Effector CD4-positive, alpha-beta T cell (primary cell): ENCODE results near the gene ZNF569.
"Not testable (repeated sequence)": the region's sequence is repeated elsewhere in the genome, so short reads cannot be mapped to it uniquely, and the experiment has no call there.

Experiments
- DNase-seq: peaks from one replicate; pipeline ENCODE4 v3.0.0-alpha.2; 2020
- total RNA-seq: gene quantifications from one replicate; lab custom pipeline; 2026; lab: John Stamatoyannopoulos, UW

The ZNF569 gene
- total RNA-seq: 10.7 reads per million, percentile 33 among the genes with 10 or more reads in this experiment

- peak; percentile 84 for DNase-seq
These were observed at the start of gene ZNF569 for GRCh38 chr19:37466798-37467607. ZNF569 (minus strand) TSS chr19:37467444; CDS start chr19:37444921, 22,523 bp downstream.

- no peak for DNase-seq
These were observed 46.2 kb upstream of the ZNF569 start for GRCh38 chr19:37513397-37513796.

GRCh38 chr19:37511821-37512220 is 44.6 kb upstream of the ZNF569 start:
- no peak for DNase-seq

- DNase-seq: no peak
These were observed 43.9 kb upstream of the ZNF569 start for GRCh38 chr19:37511186-37511585.

- DNase-seq: no peak
These were observed 39.9 kb upstream of the ZNF569 start for GRCh38 chr19:37507167-37507464.

- DNase-seq: peak; percentile 64
These were observed 39.3 kb upstream of the ZNF569 start, which contains the start of gene ZNF793 for GRCh38 chr19:37506387-37507166. ZNF793 (plus strand) TSS chr19:37506939; CDS start chr19:37523440, 16,501 bp downstream.

GRCh38 chr19:37505958-37506386 is 38.7 kb upstream of the ZNF569 start:
- DNase-seq: no peak

GRCh38 chr19:37492213-37492612 is 25.0 kb upstream of the ZNF569 start:
- DNase-seq: no peak

GRCh38 chr19:37484406-37485168 is 17.3 kb upstream of the ZNF569 start:
- DNase-seq: no peak

- DNase-seq: no peak
These were observed 4.9 kb upstream of the ZNF569 start for GRCh38 chr19:37472165-37472564.

GRCh38 chr19:37470216-37470615 is 3.0 kb upstream of the ZNF569 start:
- no peak for DNase-seq

GRCh38 chr19:37468961-37469777 is 1.9 kb upstream of the ZNF569 start, which contains the start of gene ZNF570:
ZNF570 (plus strand) TSS chr19:37469356; CDS start chr19:37470355, 999 bp downstream.
- peak; percentile 84 for DNase-seq

GRCh38 chr19:37467608-37468090 is 405 bp upstream of the ZNF569 start:
- DNase-seq: no peak

GRCh38 chr19:37466277-37466797 is 907 bp downstream of the ZNF569 start:
- no peak for DNase-seq

- no peak for DNase-seq
These were observed 14.6 kb downstream of the ZNF569 start for GRCh38 chr19:37452500-37453245.

- no peak for DNase-seq
These were observed 53.7 kb downstream of the ZNF569 start for GRCh38 chr19:37413313-37414084.

GRCh38 chr19:37412700-37413099 is 54.5 kb downstream of the ZNF569 start:
- no peak for DNase-seq

GRCh38 chr19:37406140-37406846 is 61.0 kb downstream of the ZNF569 start:
- DNase-seq: not testable (repeated sequence)

GRCh38 chr19:37403403-37403802 is 63.8 kb downstream of the ZNF569 start:
- no peak for DNase-seq
